ENCODE results near the gene HMCN2. TPM values are rescaled to one million over a fixed set of nuclear protein-coding genes. Genes with fewer than 3 reads are reported as not detected.

Gene HMCN2
- total and polyA plus RNA-seq, 9 donors = 0.12 to 4.2 (median 0.98) TPM

GRCh38 chr9:130443840-130444492 is 178.4 kb downstream of the HMCN2 start:
- Histone ChIP-seq H3K36me3 (no peaks in the 10 kb centered on the region), H3K27ac (peak overlapping the region in 1 of 2 donors; percentile 74), H3K4me3 (peak overlapping the region; percentile 76), H3K4me1 (ENCODE audit: insufficient read depth) (peaks cover 25% of the 10 kb centered on the region), H3K27me3 (no peaks in the 10 kb centered on the region), H3K9me3 (no peaks in the 10 kb centered on the region)
- intact Hi-C loops (cut with DNase I) = no loop called here
- WGBS, 3 donors = 34 to 41% (median 38%) methylated on average over 14 of the region's 14 CpGs
- DNase-seq = peak in 4 of 5 donors; percentile 36 to 64 (median 56)
- TF ChIP-seq EP300 (IDR thresholded peaks at IDR 0.05) (no peak), POLR2A (IDR thresholded peaks at IDR 0.05) (no peak)

- 0 to 1% (median 0%) methylated on average over 31 to 66 of the region's 66 CpGs for WGBS, 3 donors
- H3K4me1 ChIP-seq (ENCODE audit: insufficient read depth) = peaks cover 25% of the 10 kb centered on the region
- intact Hi-C loops (cut with DNase I) = no loop called here
Measured at GRCh38 chr9:130444565-130445221, 179.1 kb downstream of the HMCN2 start, which contains the start of gene ASS1. Gene ASS1 (plus strand): TSS chr9:130444961. CDS start chr9:130452229, 7,268 bp downstream.

GRCh38 chr9:130445268-130445983 is 179.9 kb downstream of the HMCN2 start:
- Histone ChIP-seq H3K9me3 (no peaks in the 10 kb centered on the region), H3K36me3 (no peaks in the 10 kb centered on the region), H3K27me3 (no peaks in the 10 kb centered on the region), H3K27ac (peak overlapping the region; percentile 64 to 74), H3K4me1 (ENCODE audit: insufficient read depth) (peaks cover 28% of the 10 kb centered on the region), H3K4me3 (peak overlapping the region; percentile 76)
- intact Hi-C loops (cut with DNase I) = no loop called here
- TF ChIP-seq POLR2A (IDR thresholded peaks at IDR 0.05) = no peak
- 3 to 4% (median 3%) methylated on average over 19 to 30 of the region's 30 CpGs for WGBS, 3 donors
- peak; percentile 47 to 67 (median 59) for DNase-seq

More at GRCh38 chr9:130444565-130445221, 179.1 kb downstream of the HMCN2 start, which contains the start of gene ASS1:
- Histone ChIP-seq H3K27me3 (no peaks in the 10 kb centered on the region), H3K36me3 (no peaks in the 10 kb centered on the region), H3K27ac (peak within 1 kb of the TSS; percentile 64 to 74), H3K4me3 (peak within 1 kb of the TSS; percentile 76), H3K9me3 (no peaks in the 10 kb centered on the region)
- DNase-seq = peak; percentile 70 to 76 (median 75)
- no peak for TF ChIP-seq CTCF (IDR thresholded peaks at IDR 0.05)
- TF ChIP-seq EP300 (IDR thresholded peaks at IDR 0.05) = no peak
- peak; percentile 36 for TF ChIP-seq POLR2A (IDR thresholded peaks at IDR 0.05)

GRCh38 chr9:130446101-130446861 is 180.7 kb downstream of the HMCN2 start:
- peaks cover 36% of the 10 kb centered on the region for H3K4me1 ChIP-seq (ENCODE audit: insufficient read depth)
- WGBS, 3 donors = 6 to 11% (median 7%) methylated on average over 15 to 16 of the region's 16 CpGs

More at GRCh38 chr9:130446101-130446861, 180.7 kb downstream of the HMCN2 start:
- no peaks in the 10 kb centered on the region for H3K36me3 ChIP-seq
- no peaks in the 10 kb centered on the region for H3K9me3 ChIP-seq
- H3K27me3 ChIP-seq = no peaks in the 10 kb centered on the region
- peak overlapping the region in 1 of 2 donors; percentile 74 for H3K27ac ChIP-seq
- peak; percentile 93 to 97 (median 95) for DNase-seq
- peak overlapping the region; percentile 76 for H3K4me3 ChIP-seq
- TF ChIP-seq EP300 (IDR thresholded peaks at IDR 0.05) (no peak), POLR2A (IDR thresholded peaks at IDR 0.05) (no peak), CTCF (IDR thresholded peaks at IDR 0.05) (no peak)
- intact Hi-C loops (cut with DNase I) = no loop called here

Data from ovary (tissue), 9 donors.